Measurements from ENCODE around the gene SERPIND1. TPM values are rescaled to one million over a fixed set of nuclear protein-coding genes. Genes with fewer than 3 reads are reported as not detected.
A peak's percentile ranks its signal among the peaks of the same experiment; 100 is the strongest.
"Not testable (repeated sequence)": the region's sequence is repeated elsewhere in the genome, so short reads cannot be mapped to it uniquely, and the experiment has no call there.

SERPIND1 gene
- total and polyA plus RNA-seq, 2 experiments from 2014 or later: not detected

GRCh38 chr22:20825624-20826023 lies 51.7 kb downstream of the SERPIND1 start:
- H4K20me1 ChIP-seq (replicated peaks; ENCODE audit: insufficient read depth): peaks cover 5% of the 10 kb centered on the region; the same call in 1 of the 2 replicates
- H3K36me3 ChIP-seq (ENCODE audit: insufficient read depth): no peaks in the 10 kb centered on the region; the same call in 1 of the 2 replicates
- no peaks in the 10 kb centered on the region for H3K79me2 ChIP-seq (replicated peaks; ENCODE audit: insufficient read depth)
- no peaks in the 10 kb centered on the region for H3K36me3 Mint-ChIP-seq (ENCODE audit: low read depth)
- no peaks in the 10 kb centered on the region for H3K27me3 Mint-ChIP-seq (ENCODE audit: insufficient read depth, low read depth, poor library complexity)
- H3K9me2 ChIP-seq (ENCODE audit: insufficient read depth): no peaks in the 10 kb centered on the region
- H3K4me2 ChIP-seq: no peak overlapping the region
- no peaks in the 10 kb centered on the region for H3K4me1 Mint-ChIP-seq
- peak overlapping the region; percentile 61; the same call in 1 of the 2 replicates for H3K27ac ChIP-seq (ENCODE audit: low read depth)
- no peaks in the 10 kb centered on the region for H3F3A ChIP-seq (replicated peaks; ENCODE audit: low read depth)
- H3K4me3 Mint-ChIP-seq: no peak overlapping the region
- H3K27ac Mint-ChIP-seq: no peak overlapping the region; the same call in 1 of the 2 replicates
- ATAC-seq (no peak), DNase-seq (ENCODE audit: low spot score) (no peak)
- H3K4me1 ChIP-seq (ENCODE audit: insufficient read depth): no peaks in the 10 kb centered on the region
- H2AFZ ChIP-seq: no peak overlapping the region
- no peak overlapping the region for H3K4me3 ChIP-seq
- H3K9me3 Mint-ChIP-seq: no peaks in the 10 kb centered on the region; the same call in 2 of the 3 replicates
- no peak for TF ChIP-seq EZH2 (IDR thresholded peaks at IDR 0.05; ENCODE audit: low read depth, unreplicated experiment)
- TF ChIP-seq NANOG (IDR thresholded peaks at IDR 0.05; ENCODE audit: borderline replicate concordance): no peak
- TF ChIP-seq JUNB (IDR thresholded peaks at IDR 0.05; ENCODE audit: unreplicated experiment): no peak
- TF ChIP-seq EZH2phosphoT487 (IDR thresholded peaks at IDR 0.05; ENCODE audit: unreplicated experiment): no peak
- TF ChIP-seq STAT1 (IDR thresholded peaks at IDR 0.05; ENCODE audit: unreplicated experiment): no peak
- no peak for TF ChIP-seq POLR2AphosphoS5 (IDR thresholded peaks at IDR 0.05; ENCODE audit: low read depth)
- TF ChIP-seq ZNF114 (CRISPR knock-in tag; IDR thresholded peaks at IDR 0.05): no peak
- no peaks in the 10 kb centered on the region for H3K27me3 ChIP-seq (ENCODE audit: insufficient read depth)

GRCh38 chr22:20826373-20827152 lies 52.6 kb downstream of the SERPIND1 start:
- H3K27ac ChIP-seq (ENCODE audit: low read depth); DNase-seq (ENCODE audit: low spot score); H3K27ac Mint-ChIP-seq; H3K79me2 ChIP-seq (replicated peaks; ENCODE audit: insufficient read depth); H3K4me1 ChIP-seq (ENCODE audit: insufficient read depth); ATAC-seq; H3K9me2 ChIP-seq (ENCODE audit: insufficient read depth); H2AFZ ChIP-seq; H3K36me3 Mint-ChIP-seq (ENCODE audit: low read depth); H3K4me3 Mint-ChIP-seq; H3K4me2 ChIP-seq; H3F3A ChIP-seq (replicated peaks; ENCODE audit: low read depth); H3K27me3 Mint-ChIP-seq (ENCODE audit: insufficient read depth, low read depth, poor library complexity); H3K27me3 ChIP-seq (ENCODE audit: insufficient read depth); H3K9me3 Mint-ChIP-seq; H3K4me1 Mint-ChIP-seq; H3K4me3 ChIP-seq; H3K36me3 ChIP-seq (ENCODE audit: insufficient read depth); H4K20me1 ChIP-seq (replicated peaks; ENCODE audit: insufficient read depth): not testable (repeated sequence)

GRCh38 chr22:20829491-20830134 lies 55.7 kb downstream of the SERPIND1 start:
- H3K9me3 Mint-ChIP-seq: no peaks in the 10 kb centered on the region; the same call in 2 of the 3 replicates
- peaks cover 5% of the 10 kb centered on the region for H3K36me3 Mint-ChIP-seq (ENCODE audit: low read depth)
- H3K27ac Mint-ChIP-seq: no peak overlapping the region
- Histone ChIP-seq H3K9me2 (ENCODE audit: insufficient read depth) (no peaks in the 10 kb centered on the region), H3K4me1 (ENCODE audit: insufficient read depth) (no peaks in the 10 kb centered on the region), H3K4me2 (no peak overlapping the region), H3K27ac (ENCODE audit: low read depth) (no peak overlapping the region), H3K27me3 (ENCODE audit: insufficient read depth) (no peaks in the 10 kb centered on the region), H3K79me2 (replicated peaks; ENCODE audit: insufficient read depth) (no peaks in the 10 kb centered on the region), H2AFZ (no peak overlapping the region), H3K36me3 (ENCODE audit: insufficient read depth) (no peaks in the 10 kb centered on the region; the same call in 1 of the 2 replicates), H3K4me3 (no peak overlapping the region), H3F3A (replicated peaks; ENCODE audit: low read depth) (no peaks in the 10 kb centered on the region), H4K20me1 (replicated peaks; ENCODE audit: insufficient read depth) (no peaks in the 10 kb centered on the region)
- DNase-seq (ENCODE audit: low spot score) (no peak), ATAC-seq (no peak)
- H3K27me3 Mint-ChIP-seq (ENCODE audit: insufficient read depth, low read depth, poor library complexity): peaks cover under 1% of the 10 kb centered on the region
- H3K4me3 Mint-ChIP-seq: no peak overlapping the region
- no peaks in the 10 kb centered on the region for H3K4me1 Mint-ChIP-seq
- TF ChIP-seq NANOG (IDR thresholded peaks at IDR 0.05; ENCODE audit: borderline replicate concordance): no peak
- no peak for TF ChIP-seq POLR2AphosphoS5 (IDR thresholded peaks at IDR 0.05; ENCODE audit: low read depth)
- no peak for TF ChIP-seq ZNF462 (CRISPR knock-in tag; IDR thresholded peaks at IDR 0.05)
- TF ChIP-seq CREB1 (CRISPR knock-in tag; IDR thresholded peaks at IDR 0.05; ENCODE audit: low read depth): no peak

All from GM23338 (cell line).